WTC11 (cell line): Measurements from ENCODE around the gene KSR2. TPM values are rescaled to one million over a fixed set of nuclear protein-coding genes. Genes with fewer than 3 reads are reported as not detected.

Experiments
- ATAC-seq: fragments of 200-7000 bp; cut with Tn5 transposase; 2 replicates; pipeline ENCODE4 v1.10.0; 2021; ENCODE audit warnings: mild to moderate bottlenecking, moderate library complexity
- CTCF ChIA-PET: fragments of 300-600 bp; sonication (Branson Sonifier 250); formaldehyde crosslinking; loops from one replicate; lab custom pipeline; 2021; ENCODE audit warnings: antibody characterized with exemption; lab: Charles Lee
- POLR2A ChIA-PET: fragments of 350-600 bp; sonication (Branson Sonifier 250); formaldehyde crosslinking; loops from one replicate; lab custom pipeline; 2021; ENCODE audit warnings: antibody characterized with exemption; lab: Charles Lee
- DNase-seq: peaks from one replicate; pipeline ENCODE4 v3.0.0; 2021; ENCODE audit warnings: low spot score
- H3K27ac Mint-ChIP-seq: 2 replicates; pipeline ENCODE4 v1.8.0; 2021; ENCODE audit warnings: mixed read lengths
- H3K27me3 Mint-ChIP-seq: 2 replicates; pipeline ENCODE4 v1.8.0; 2021; ENCODE audit warnings: low read depth, mild to moderate bottlenecking, moderate library complexity, mixed read lengths
- H3K36me3 Mint-ChIP-seq: 2 replicates; pipeline ENCODE4 v1.8.0; 2021; ENCODE audit warnings: mixed read lengths
- H3K4me1 Mint-ChIP-seq: 2 replicates; pipeline ENCODE4 v1.8.0; 2022; ENCODE audit warnings: mixed read lengths
- H3K4me3 Mint-ChIP-seq: 2 replicates; pipeline ENCODE4 v1.8.0; 2021; ENCODE audit warnings: mild to moderate bottlenecking, moderate library complexity, mixed read lengths
- H3K9me3 Mint-ChIP-seq: 2 replicates; pipeline ENCODE4 v1.8.0; 2021; ENCODE audit warnings: mixed read lengths
- CREM ChIP-seq: sonication (generic); formaldehyde crosslinking; IDR thresholded peaks from 2 replicates; pipeline ENCODE4 v1.8.1; 2022; ENCODE audit warnings: mild to moderate bottlenecking, missing genetic modification reagents, moderate library complexity
- GTF2I ChIP-seq: fragments of 250-450 bp; sonication (Bioruptor Pico); conservative IDR thresholded peaks from 2 replicates; pipeline ENCODE4 v1.4.0; 2021; ENCODE audit warnings: mild to moderate bottlenecking
- MXD4 ChIP-seq: fragments of 250-450 bp; sonication (Bioruptor Pico); IDR thresholded peaks from 2 replicates; pipeline ENCODE4 v1.8.0; 2021; ENCODE audit warnings: mild to moderate bottlenecking, moderate library complexity, borderline replicate concordance
- NFE2L1 ChIP-seq: sonication (generic); formaldehyde crosslinking; IDR thresholded peaks from 2 replicates; pipeline ENCODE4 v1.8.1; 2023; ENCODE audit warnings: missing genetic modification reagents
- NFYB ChIP-seq: sonication (generic); formaldehyde crosslinking; conservative IDR thresholded peaks from 2 replicates; pipeline ENCODE4 v1.8.0; 2022; ENCODE audit warnings: low read depth, missing genetic modification reagents
- NR1H2 ChIP-seq: sonication (generic); formaldehyde crosslinking; IDR thresholded peaks from 2 replicates; pipeline ENCODE4 v1.9.0; 2021; ENCODE audit warnings: mild to moderate bottlenecking, moderate library complexity, missing genetic modification reagents
- PRRX2 ChIP-seq: fragments of 250-450 bp; sonication (Bioruptor Pico); IDR thresholded peaks from 2 replicates; pipeline ENCODE4 v1.8.0; 2021; ENCODE audit warnings: mild to moderate bottlenecking
- ZNF219 ChIP-seq: sonication (generic); formaldehyde crosslinking; IDR thresholded peaks from 2 replicates; pipeline ENCODE4 v1.8.0; 2023; ENCODE audit warnings: missing genetic modification reagents, mild to moderate bottlenecking, borderline replicate concordance
- total RNA-seq: library from RNA; stranded (reverse); gene quantifications from 3 replicates; pipeline ENCODE4 v1.2.3, GENCODE V29; 2021
- TF ChIP-seq, protein P1 (sequence below): sonication (generic); formaldehyde crosslinking; conservative IDR thresholded peaks from 2 replicates; pipeline ENCODE4 v1.8.1; 2023; ENCODE audit warnings: mild to moderate bottlenecking, low read depth, missing genetic modification reagents, moderate library complexity
- TF ChIP-seq, protein P2 (sequence below): sonication (generic); formaldehyde crosslinking; IDR thresholded peaks from 2 replicates; pipeline ENCODE4 v1.8.1; 2023; ENCODE audit warnings: mild to moderate bottlenecking, missing genetic modification reagents, moderate library complexity
- TF ChIP-seq, protein P3 (sequence below): fragments of 250-450 bp; sonication (Bioruptor Pico); IDR thresholded peaks from 2 replicates; pipeline ENCODE4 v1.8.0; 2021; ENCODE audit warnings: mild to moderate bottlenecking
- TF ChIP-seq, protein P4 (sequence below): sonication (generic); formaldehyde crosslinking; IDR thresholded peaks from 2 replicates; pipeline ENCODE4 v1.8.1; 2023; ENCODE audit warnings: mild to moderate bottlenecking, missing genetic modification reagents
- TF ChIP-seq, protein P5 (sequence below): sonication (generic); formaldehyde crosslinking; IDR thresholded peaks from 2 replicates; pipeline ENCODE4 v1.8.0; 2022; ENCODE audit warnings: mild to moderate bottlenecking, missing genetic modification reagents
- TF ChIP-seq, protein P6 (sequence below): sonication (generic); formaldehyde crosslinking; IDR thresholded peaks from 2 replicates; pipeline ENCODE4 v1.8.1; 2022; ENCODE audit warnings: missing genetic modification reagents, borderline replicate concordance
- TF ChIP-seq, protein P7 (sequence below): sonication (generic); formaldehyde crosslinking; IDR thresholded peaks from 2 replicates; pipeline ENCODE4 v1.8.1; 2022; ENCODE audit warnings: mild to moderate bottlenecking, moderate library complexity, missing genetic modification reagents

The KSR2 gene
- total RNA-seq, 1 experiment from 2014 or later = 2.4 TPM

DNA sequence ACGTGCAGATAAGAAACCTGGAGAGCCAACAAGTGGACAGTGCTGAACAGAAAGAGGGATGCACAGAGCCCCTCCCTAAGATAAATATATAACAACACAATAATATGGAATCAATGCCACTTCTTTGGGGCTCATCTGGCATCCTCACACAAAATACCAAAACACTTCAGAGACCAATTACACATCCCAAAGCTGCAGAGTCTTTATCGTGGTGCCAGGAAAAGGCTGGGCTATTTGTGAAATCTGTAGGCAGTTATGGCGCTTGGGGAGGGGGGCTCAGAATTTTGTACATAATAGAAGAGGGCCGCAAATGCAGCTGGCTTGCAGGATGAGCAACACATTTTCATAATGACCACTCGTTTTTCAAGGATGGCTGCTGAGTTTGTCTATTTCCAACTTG, 446.9 kb downstream of the KSR2 start:
- DNase-seq (no peak), ATAC-seq (no peak)
- peaks cover 6% of the 10 kb centered on the region for H3K9me3 Mint-ChIP-seq
- no peaks in the 10 kb centered on the region; the same call in 1 of the 2 replicates for H3K27me3 Mint-ChIP-seq
- no peaks in the 10 kb centered on the region for H3K36me3 Mint-ChIP-seq
- no peak for TF ChIP-seq NFE2L1 (CRISPR knock-in tag)
- TF ChIP-seq, protein P1, sequence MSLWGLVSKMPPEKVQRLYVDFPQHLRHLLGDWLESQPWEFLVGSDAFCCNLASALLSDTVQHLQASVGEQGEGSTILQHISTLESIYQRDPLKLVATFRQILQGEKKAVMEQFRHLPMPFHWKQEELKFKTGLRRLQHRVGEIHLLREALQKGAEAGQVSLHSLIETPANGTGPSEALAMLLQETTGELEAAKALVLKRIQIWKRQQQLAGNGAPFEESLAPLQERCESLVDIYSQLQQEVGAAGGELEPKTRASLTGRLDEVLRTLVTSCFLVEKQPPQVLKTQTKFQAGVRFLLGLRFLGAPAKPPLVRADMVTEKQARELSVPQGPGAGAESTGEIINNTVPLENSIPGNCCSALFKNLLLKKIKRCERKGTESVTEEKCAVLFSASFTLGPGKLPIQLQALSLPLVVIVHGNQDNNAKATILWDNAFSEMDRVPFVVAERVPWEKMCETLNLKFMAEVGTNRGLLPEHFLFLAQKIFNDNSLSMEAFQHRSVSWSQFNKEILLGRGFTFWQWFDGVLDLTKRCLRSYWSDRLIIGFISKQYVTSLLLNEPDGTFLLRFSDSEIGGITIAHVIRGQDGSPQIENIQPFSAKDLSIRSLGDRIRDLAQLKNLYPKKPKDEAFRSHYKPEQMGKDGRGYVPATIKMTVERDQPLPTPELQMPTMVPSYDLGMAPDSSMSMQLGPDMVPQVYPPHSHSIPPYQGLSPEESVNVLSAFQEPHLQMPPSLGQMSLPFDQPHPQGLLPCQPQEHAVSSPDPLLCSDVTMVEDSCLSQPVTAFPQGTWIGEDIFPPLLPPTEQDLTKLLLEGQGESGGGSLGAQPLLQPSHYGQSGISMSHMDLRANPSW (CRISPR knock-in tag) = no peak
- TF ChIP-seq ZNF219 = no peak
- TF ChIP-seq PRRX2 (CRISPR knock-in tag) = no peak
- no peak for TF ChIP-seq NFYB (CRISPR knock-in tag)
- TF ChIP-seq, all 79 proteins: peak for 0
- H3K27ac Mint-ChIP-seq = no peak overlapping the region
- no peaks in the 10 kb centered on the region for H3K4me1 Mint-ChIP-seq
- ChIA-PET CTCF (no interaction called here), POLR2A (no interaction called here)
- H3K4me3 Mint-ChIP-seq = no peak overlapping the region

DNA sequence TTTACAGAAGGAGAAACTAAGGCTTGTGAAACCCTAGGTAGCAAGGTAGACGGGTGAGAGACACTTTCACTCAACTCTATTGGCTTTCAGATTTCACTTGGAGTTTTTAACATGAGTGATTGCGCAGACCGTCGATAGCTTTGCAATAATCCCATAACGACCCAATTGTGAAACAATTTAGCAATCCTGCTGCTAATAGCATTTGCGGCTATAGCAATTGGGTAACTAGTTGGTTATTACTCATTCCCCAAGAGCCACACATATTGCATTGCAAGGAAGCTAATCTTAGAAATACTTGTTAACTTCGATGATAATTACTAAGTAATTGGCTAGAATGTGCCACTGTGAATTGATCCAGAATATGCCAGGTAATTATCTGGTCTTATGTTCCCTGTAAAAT, 447.4 kb downstream of the KSR2 start:
- no peak for ATAC-seq
- H3K27ac Mint-ChIP-seq = no peak overlapping the region
- CTCF ChIA-PET = interaction anchor here (0.9 to 1.0 kb wide), 2 partner anchors 154 to 329 kb away, joined by 3 to 4 read pairs; no protein-coding TSS in a partner anchor
- H3K36me3 Mint-ChIP-seq = no peaks in the 10 kb centered on the region
- no peak for DNase-seq
- TF ChIP-seq, protein P2, sequence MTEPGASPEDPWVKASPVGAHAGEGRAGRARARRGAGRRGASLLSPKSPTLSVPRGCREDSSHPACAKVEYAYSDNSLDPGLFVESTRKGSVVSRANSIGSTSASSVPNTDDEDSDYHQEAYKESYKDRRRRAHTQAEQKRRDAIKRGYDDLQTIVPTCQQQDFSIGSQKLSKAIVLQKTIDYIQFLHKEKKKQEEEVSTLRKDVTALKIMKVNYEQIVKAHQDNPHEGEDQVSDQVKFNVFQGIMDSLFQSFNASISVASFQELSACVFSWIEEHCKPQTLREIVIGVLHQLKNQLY (CRISPR knock-in tag) = no peak
- TF ChIP-seq, protein P3, sequence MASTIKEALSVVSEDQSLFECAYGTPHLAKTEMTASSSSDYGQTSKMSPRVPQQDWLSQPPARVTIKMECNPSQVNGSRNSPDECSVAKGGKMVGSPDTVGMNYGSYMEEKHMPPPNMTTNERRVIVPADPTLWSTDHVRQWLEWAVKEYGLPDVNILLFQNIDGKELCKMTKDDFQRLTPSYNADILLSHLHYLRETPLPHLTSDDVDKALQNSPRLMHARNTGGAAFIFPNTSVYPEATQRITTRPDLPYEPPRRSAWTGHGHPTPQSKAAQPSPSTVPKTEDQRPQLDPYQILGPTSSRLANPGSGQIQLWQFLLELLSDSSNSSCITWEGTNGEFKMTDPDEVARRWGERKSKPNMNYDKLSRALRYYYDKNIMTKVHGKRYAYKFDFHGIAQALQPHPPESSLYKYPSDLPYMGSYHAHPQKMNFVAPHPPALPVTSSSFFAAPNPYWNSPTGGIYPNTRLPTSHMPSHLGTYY (CRISPR knock-in tag) = no peak
- TF ChIP-seq NR1H2 (CRISPR knock-in tag) (no peak), MXD4 (no peak), CREM (CRISPR knock-in tag) (no peak), NFYB (CRISPR knock-in tag) (no peak)
- TF ChIP-seq, all 79 proteins: peak for 0
- Mint-ChIP-seq H3K27me3 (no peaks in the 10 kb centered on the region; the same call in 1 of the 2 replicates), H3K4me3 (no peak overlapping the region), H3K4me1 (no peaks in the 10 kb centered on the region), H3K9me3 (peaks cover 7% of the 10 kb centered on the region)
- POLR2A ChIA-PET = no interaction called here

DNA sequence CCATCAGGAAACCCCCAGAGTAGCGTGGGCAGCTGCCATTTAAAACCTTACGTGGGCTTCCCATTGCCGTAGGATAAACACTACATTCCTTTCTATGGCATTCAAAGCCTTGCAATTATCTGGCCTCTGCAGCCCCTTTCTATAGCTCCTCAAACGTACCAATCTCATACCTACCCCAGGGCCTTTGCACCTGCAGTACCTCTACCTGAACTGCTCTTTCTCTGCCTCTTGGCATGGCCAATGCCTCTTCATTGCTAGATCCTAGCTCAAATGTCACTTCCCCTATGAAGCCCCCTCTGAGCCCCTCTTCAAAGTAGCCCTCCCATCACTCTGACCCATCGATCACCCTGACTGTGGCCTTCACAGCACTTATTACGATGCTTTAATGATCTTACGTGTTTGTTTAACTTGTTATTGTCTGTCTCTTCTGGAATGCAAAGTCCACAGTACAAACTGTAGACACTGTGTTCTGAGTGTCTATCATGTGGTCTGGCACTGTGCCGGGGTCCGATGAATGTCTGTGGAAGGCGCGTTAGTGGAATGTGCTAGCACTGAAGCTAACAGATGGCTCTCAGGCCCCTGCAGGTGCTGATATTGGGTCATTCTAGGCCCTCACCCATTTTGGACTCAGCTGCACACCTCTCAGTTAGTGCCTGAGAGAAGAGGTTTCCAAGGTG, 450.1 kb downstream of the KSR2 start:
- ChIA-PET POLR2A (no interaction called here), CTCF (interaction anchor here (1.2 kb wide), 1 partner anchor 319 kb away, joined by 3 read pairs; no protein-coding TSS in a partner anchor)
- H3K36me3 Mint-ChIP-seq = no peaks in the 10 kb centered on the region
- no peak overlapping the region for H3K27ac Mint-ChIP-seq
- no peak for ATAC-seq
- H3K4me1 Mint-ChIP-seq = peaks cover 13% of the 10 kb centered on the region
- no peaks in the 10 kb centered on the region; the same call in 1 of the 2 replicates for H3K27me3 Mint-ChIP-seq
- DNase-seq = no peak
- TF ChIP-seq, protein P4, sequence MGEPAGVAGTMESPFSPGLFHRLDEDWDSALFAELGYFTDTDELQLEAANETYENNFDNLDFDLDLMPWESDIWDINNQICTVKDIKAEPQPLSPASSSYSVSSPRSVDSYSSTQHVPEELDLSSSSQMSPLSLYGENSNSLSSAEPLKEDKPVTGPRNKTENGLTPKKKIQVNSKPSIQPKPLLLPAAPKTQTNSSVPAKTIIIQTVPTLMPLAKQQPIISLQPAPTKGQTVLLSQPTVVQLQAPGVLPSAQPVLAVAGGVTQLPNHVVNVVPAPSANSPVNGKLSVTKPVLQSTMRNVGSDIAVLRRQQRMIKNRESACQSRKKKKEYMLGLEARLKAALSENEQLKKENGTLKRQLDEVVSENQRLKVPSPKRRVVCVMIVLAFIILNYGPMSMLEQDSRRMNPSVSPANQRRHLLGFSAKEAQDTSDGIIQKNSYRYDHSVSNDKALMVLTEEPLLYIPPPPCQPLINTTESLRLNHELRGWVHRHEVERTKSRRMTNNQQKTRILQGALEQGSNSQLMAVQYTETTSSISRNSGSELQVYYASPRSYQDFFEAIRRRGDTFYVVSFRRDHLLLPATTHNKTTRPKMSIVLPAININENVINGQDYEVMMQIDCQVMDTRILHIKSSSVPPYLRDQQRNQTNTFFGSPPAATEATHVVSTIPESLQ (CRISPR knock-in tag) = no peak
- TF ChIP-seq, protein P5, sequence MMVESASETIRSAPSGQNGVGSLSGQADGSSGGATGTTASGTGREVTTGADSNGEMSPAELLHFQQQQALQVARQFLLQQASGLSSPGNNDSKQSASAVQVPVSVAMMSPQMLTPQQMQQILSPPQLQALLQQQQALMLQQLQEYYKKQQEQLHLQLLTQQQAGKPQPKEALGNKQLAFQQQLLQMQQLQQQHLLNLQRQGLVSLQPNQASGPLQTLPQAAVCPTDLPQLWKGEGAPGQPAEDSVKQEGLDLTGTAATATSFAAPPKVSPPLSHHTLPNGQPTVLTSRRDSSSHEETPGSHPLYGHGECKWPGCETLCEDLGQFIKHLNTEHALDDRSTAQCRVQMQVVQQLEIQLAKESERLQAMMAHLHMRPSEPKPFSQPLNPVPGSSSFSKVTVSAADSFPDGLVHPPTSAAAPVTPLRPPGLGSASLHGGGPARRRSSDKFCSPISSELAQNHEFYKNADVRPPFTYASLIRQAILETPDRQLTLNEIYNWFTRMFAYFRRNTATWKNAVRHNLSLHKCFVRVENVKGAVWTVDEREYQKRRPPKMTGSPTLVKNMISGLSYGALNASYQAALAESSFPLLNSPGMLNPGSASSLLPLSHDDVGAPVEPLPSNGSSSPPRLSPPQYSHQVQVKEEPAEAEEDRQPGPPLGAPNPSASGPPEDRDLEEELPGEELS (CRISPR knock-in tag) = no peak
- TF ChIP-seq, protein P6, sequence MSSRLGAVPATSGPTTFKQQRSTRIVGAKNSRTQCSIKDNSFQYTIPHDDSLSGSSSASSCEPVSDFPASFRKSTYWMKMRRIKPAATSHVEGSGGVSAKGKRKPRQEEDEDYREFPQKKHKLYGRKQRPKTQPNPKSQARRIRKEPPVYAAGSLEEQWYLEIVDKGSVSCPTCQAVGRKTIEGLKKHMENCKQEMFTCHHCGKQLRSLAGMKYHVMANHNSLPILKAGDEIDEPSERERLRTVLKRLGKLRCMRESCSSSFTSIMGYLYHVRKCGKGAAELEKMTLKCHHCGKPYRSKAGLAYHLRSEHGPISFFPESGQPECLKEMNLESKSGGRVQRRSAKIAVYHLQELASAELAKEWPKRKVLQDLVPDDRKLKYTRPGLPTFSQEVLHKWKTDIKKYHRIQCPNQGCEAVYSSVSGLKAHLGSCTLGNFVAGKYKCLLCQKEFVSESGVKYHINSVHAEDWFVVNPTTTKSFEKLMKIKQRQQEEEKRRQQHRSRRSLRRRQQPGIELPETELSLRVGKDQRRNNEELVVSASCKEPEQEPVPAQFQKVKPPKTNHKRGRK = no peak
- TF ChIP-seq, protein P3 (CRISPR knock-in tag) = no peak
- TF ChIP-seq NFYB (CRISPR knock-in tag) (no peak), GTF2I (CRISPR knock-in tag) (peak; percentile 52; the same call in 1 of the 2 replicates)
- TF ChIP-seq, protein P7, sequence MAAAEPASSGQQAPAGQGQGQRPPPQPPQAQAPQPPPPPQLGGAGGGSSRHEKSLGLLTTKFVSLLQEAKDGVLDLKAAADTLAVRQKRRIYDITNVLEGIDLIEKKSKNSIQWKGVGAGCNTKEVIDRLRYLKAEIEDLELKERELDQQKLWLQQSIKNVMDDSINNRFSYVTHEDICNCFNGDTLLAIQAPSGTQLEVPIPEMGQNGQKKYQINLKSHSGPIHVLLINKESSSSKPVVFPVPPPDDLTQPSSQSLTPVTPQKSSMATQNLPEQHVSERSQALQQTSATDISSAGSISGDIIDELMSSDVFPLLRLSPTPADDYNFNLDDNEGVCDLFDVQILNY (CRISPR knock-in tag) = no peak
- peaks cover 7% of the 10 kb centered on the region for H3K9me3 Mint-ChIP-seq
- H3K4me3 Mint-ChIP-seq = no peak overlapping the region
